ENCODE measurements around the gene ZC3H10.

ZC3H10 gene

GRCh38 chr12:56127888-56128669 lies 10.0 kb downstream of the ZC3H10 start, which contains the start of gene ESYT1:
TSS of gene ESYT1 (plus strand) at chr12:56128267. CDS start at chr12:56128320, 53 bp downstream.
- peak; percentile 99 to 100 for DNase-seq (ENCODE audit: low read depth in 2 of 2)

GRCh38 chr12:56128670-56129205 lies 10.7 kb downstream of the ZC3H10 start:
- no peak for DNase-seq (ENCODE audit: low read depth in 2 of 2)

GRCh38 chr12:56129206-56129941 lies 11.3 kb downstream of the ZC3H10 start:
- no peak for DNase-seq (ENCODE audit: low read depth in 2 of 2)

- no peak for DNase-seq (ENCODE audit: low read depth in 2 of 2)
Measured at GRCh38 chr12:56129942-56130495, 12.0 kb downstream of the ZC3H10 start.

- no peak for DNase-seq (ENCODE audit: low read depth in 2 of 2)
Measured at GRCh38 chr12:56130876-56131275, 12.8 kb downstream of the ZC3H10 start.

- no peak for DNase-seq (ENCODE audit: low read depth in 2 of 2)
Measured at GRCh38 chr12:56134897-56135296, 16.8 kb downstream of the ZC3H10 start.

- DNase-seq (ENCODE audit: low read depth in 2 of 2): no peak
Measured at GRCh38 chr12:56137853-56138571, 19.9 kb downstream of the ZC3H10 start.

GRCh38 chr12:56141946-56142784 lies 24.1 kb downstream of the ZC3H10 start:
- DNase-seq (ENCODE audit: low read depth in 2 of 2): no peak

GRCh38 chr12:56143217-56143616 lies 25.2 kb downstream of the ZC3H10 start:
- DNase-seq (ENCODE audit: low read depth in 2 of 2): no peak

GRCh38 chr12:56143870-56144269 lies 25.8 kb downstream of the ZC3H10 start:
- no peak for DNase-seq (ENCODE audit: low read depth in 2 of 2)

GRCh38 chr12:56145217-56145616 lies 27.2 kb downstream of the ZC3H10 start:
- no peak for DNase-seq (ENCODE audit: low read depth in 2 of 2)

- no peak for DNase-seq (ENCODE audit: low read depth in 2 of 2)
Measured at GRCh38 chr12:56146492-56147460, 28.7 kb downstream of the ZC3H10 start.

- no peak for DNase-seq (ENCODE audit: low read depth in 2 of 2)
Measured at GRCh38 chr12:56150563-56150962, 32.5 kb downstream of the ZC3H10 start.

GRCh38 chr12:56151672-56152131 lies 33.6 kb downstream of the ZC3H10 start:
- DNase-seq (ENCODE audit: low read depth in 2 of 2): no peak

- peak; percentile 64 to 73 for DNase-seq (ENCODE audit: low read depth in 2 of 2)
Measured at GRCh38 chr12:56152132-56152755, 34.2 kb downstream of the ZC3H10 start, which contains the start of gene MYL6B. TSS of gene MYL6B (plus strand) at chr12:56152587. CDS start at chr12:56153919, 1,332 bp downstream.

GRCh38 chr12:56152756-56153677 lies 35.0 kb downstream of the ZC3H10 start:
- DNase-seq (ENCODE audit: low read depth in 2 of 2): no peak

GRCh38 chr12:56153678-56154065 lies 35.6 kb downstream of the ZC3H10 start:
- no peak for DNase-seq (ENCODE audit: low read depth in 2 of 2)

- DNase-seq (ENCODE audit: low read depth in 2 of 2): no peak
Measured at GRCh38 chr12:56154246-56154771, 36.2 kb downstream of the ZC3H10 start.

All from fibroblast of skin of left biceps (primary cell).